ENCODE measurements around the gene DAB1.

Gene DAB1

DNA sequence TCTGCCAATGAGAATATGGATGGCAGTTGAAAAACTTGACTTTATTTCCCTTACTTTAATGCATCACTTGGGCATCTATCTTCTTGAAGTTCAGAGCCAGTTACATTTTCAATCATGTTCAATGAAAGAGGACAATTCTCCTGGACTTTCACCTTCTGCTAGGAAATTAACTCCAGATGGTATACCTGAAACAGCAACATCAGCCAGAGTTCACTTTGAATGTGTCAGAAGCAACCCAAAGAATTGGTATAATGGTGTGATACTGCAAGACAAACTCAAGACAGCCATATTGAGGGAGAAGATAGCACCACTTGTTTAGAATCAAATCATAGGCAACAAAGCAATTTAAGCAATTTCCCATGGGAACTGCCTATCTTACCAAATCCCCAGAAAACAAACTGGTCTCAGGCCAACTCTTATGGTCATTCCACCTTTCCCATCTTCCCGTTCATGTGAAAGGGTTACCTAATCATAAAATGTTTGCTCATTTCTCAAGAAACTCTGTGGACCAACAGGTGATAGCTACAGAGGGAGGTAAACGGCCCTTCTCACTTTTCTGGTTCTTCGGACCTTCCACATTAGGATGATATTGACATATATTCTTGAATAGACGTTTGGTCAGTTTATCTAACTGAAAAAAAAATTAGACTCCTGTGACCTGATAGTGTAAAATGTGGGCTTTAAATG lies 428.3 kb downstream of the DAB1 start:
- no peak for DNase-seq (ENCODE audit: low read depth)
- TF ChIP-seq, protein P1, sequence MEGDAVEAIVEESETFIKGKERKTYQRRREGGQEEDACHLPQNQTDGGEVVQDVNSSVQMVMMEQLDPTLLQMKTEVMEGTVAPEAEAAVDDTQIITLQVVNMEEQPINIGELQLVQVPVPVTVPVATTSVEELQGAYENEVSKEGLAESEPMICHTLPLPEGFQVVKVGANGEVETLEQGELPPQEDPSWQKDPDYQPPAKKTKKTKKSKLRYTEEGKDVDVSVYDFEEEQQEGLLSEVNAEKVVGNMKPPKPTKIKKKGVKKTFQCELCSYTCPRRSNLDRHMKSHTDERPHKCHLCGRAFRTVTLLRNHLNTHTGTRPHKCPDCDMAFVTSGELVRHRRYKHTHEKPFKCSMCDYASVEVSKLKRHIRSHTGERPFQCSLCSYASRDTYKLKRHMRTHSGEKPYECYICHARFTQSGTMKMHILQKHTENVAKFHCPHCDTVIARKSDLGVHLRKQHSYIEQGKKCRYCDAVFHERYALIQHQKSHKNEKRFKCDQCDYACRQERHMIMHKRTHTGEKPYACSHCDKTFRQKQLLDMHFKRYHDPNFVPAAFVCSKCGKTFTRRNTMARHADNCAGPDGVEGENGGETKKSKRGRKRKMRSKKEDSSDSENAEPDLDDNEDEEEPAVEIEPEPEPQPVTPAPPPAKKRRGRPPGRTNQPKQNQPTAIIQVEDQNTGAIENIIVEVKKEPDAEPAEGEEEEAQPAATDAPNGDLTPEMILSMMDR (IDR thresholded peaks at IDR 0.05; ENCODE audit: control insufficient read depth, extremely low read depth, insufficient read depth), result no peak
- no peak overlapping the region for H3K4me3 ChIP-seq (ENCODE audit: low read depth, low read length)

DNA sequence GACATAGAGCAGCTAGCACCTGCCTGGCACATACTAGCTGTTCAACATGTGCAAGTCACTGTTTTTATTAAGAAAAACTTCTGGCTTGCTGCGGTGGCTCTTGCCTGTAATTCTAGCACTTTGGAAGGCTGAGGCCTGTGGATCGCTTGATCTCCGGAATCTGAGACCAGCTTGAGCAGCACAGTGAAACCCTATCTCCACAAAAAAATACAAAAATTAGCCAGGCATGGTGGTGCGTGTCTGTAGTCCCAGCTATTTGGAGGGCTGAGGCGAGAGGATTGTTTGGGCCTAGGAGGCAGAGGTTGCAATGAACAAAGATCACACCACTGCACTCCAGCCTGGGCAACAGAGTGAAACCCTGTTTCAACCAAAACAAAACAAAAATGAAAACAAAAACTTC lies 430.4 kb downstream of the DAB1 start:
- H3K4me3 ChIP-seq (ENCODE audit: low read depth, low read length), result no peak overlapping the region
- no peak for DNase-seq (ENCODE audit: low read depth)
- TF ChIP-seq, protein P1 (IDR thresholded peaks at IDR 0.05; ENCODE audit: control insufficient read depth, extremely low read depth, insufficient read depth), result no peak

DNA sequence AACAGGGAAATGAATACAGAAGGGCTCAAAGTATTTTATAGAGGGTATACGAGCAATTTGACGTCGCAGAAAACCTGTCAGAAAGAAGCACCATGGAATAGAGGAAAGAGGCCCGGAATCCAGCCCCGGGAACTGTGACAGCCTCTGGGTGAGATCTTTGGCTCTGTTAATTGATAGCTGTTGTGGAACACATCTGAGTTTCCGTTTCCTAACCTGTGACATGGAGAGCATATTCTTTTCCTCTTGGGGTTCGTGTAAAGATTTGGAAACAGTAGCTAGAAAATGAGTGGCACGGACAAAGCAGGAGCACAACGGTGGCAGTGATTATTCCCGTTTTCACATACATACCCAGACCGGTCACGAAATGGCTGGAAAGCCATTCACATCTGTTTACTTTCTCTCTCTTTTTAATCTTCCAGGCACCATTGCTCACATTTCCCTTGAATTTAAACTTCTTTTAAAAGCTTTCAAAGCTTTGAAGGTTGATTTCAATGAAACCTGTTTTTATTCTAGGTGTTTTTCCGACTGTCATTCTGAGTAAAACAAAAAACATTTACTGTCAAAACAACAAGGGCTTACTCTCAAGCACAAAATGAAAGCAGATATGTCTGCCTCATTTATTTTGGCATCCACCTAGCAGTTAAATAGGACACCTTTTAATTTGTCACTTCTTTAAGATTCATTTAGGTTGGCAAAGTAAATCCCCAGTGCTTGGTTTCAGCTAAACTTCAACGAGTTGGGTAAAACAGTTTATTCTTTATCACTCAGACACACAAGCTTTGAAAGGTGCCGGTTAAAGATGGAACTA lies 431.3 kb downstream of the DAB1 start:
- H3K4me3 ChIP-seq (ENCODE audit: low read depth, low read length), result no peak overlapping the region
- TF ChIP-seq, protein P1 (IDR thresholded peaks at IDR 0.05; ENCODE audit: control insufficient read depth, extremely low read depth, insufficient read depth), result no peak
- DNase-seq (ENCODE audit: low read depth), result no peak

DNA sequence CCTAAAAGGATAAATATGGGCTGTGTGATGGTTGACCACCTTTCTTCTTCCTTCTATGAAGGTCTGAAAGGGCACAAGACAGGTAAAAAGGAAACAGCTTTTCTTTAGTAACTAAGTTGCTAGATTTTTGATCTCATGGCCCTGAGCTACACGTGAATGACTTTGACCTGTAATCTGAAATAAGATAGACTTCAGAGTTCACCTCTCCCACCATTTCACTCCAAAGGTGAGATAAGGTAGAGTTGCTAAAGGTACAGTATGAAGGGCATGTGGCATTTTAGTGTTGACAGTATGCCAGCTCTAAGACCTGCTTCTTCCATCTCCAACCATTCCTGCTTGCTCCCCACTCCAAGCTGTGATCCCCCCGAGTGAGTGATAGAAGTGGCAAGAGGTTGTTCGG lies 432.3 kb downstream of the DAB1 start:
- H3K4me3 ChIP-seq (ENCODE audit: low read depth, low read length), result no peak overlapping the region
- TF ChIP-seq, protein P1 (IDR thresholded peaks at IDR 0.05; ENCODE audit: control insufficient read depth, extremely low read depth, insufficient read depth), result no peak
- DNase-seq (ENCODE audit: low read depth), result no peak

DNA sequence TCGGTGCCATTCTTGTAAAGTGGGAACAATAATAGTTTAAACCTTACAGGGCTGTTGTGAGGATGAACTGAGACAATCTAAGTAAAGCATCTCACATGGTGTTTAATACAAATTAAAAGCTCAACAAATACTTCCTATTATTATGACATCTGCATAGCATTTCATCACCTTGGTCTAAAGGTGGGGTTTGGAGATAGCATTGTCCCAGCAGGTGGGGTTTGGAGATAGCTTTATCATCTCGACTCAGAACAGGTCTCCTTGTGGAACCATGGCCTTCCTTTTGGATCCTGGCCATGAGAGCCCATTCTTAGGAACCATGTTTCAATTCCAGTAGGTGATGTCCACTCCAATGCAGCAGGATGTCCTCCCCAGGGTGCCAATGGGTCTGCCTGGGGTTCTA lies 437.5 kb downstream of the DAB1 start:
- no peak for DNase-seq (ENCODE audit: low read depth)
- H3K4me3 ChIP-seq (ENCODE audit: low read depth, low read length), result no peak overlapping the region
- TF ChIP-seq, protein P1 (IDR thresholded peaks at IDR 0.05; ENCODE audit: control insufficient read depth, extremely low read depth, insufficient read depth), result no peak

DNA sequence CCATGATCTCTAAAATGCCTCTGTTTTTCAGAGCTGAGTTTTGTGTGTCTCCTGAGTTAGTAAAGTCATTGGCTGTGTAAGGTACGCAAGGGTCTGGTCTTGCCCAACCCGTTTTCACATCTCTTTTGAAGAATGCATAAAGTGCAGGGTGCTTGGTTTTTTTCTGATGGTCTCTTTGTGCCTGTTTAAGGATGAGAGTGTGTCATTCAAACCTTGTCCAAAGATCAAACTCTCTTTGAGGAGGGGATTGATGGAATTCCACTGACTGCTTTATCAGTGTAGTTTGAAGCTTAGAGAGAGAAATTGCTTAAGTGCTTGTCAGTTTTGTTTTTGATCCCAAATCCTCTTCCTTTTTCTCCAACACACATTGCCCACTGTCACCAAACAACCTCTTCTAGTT lies 438.0 kb downstream of the DAB1 start:
- no peak for DNase-seq (ENCODE audit: low read depth)
- TF ChIP-seq, protein P1 (IDR thresholded peaks at IDR 0.05; ENCODE audit: control insufficient read depth, extremely low read depth, insufficient read depth), result no peak
- H3K4me3 ChIP-seq (ENCODE audit: low read depth, low read length), result no peak overlapping the region

Data from LNCaP clone FGC (cell line).